Osteoblast (primary cell): ENCODE data around the gene PEX11B. TPM values are rescaled to one million over a fixed set of nuclear protein-coding genes. Genes with fewer than 3 reads are reported as not detected.

Source experiments
- DNase-seq: peaks from one replicate; pipeline ENCODE4 v3.0.0; 2011; ENCODE audit warnings: low spot score, mixed read lengths; ENCODE audit not compliant: insufficient read length; ENCODE audit errors: missing footprints
- H2AFZ ChIP-seq: 2 replicates; pipeline ENCODE4 v1.6.0; 2011; ENCODE audit warnings: mild to moderate bottlenecking, low read length
- H3K27ac ChIP-seq: 2 replicates; pipeline ENCODE4 v1.5.1; 2011; ENCODE audit warnings: mild to moderate bottlenecking, low read depth, low read length, moderate library complexity
- H3K27me3 ChIP-seq: 2 replicates; pipeline ENCODE4 v1.6.0; 2012; ENCODE audit warnings: mild to moderate bottlenecking, control low read depth, inconsistent platforms, low read length, moderate library complexity; ENCODE audit not compliant: insufficient read depth
- H3K36me3 ChIP-seq: 2 replicates; pipeline ENCODE4 v1.5.1; 2011; ENCODE audit warnings: mild to moderate bottlenecking, low read length, control low read depth, moderate library complexity; ENCODE audit not compliant: insufficient read depth
- H3K4me1 ChIP-seq: 2 replicates; pipeline ENCODE4 v1.5.1; 2011; ENCODE audit warnings: mild to moderate bottlenecking, low read length, control low read depth, moderate library complexity; ENCODE audit not compliant: insufficient read depth
- H3K4me2 ChIP-seq: 2 replicates; pipeline ENCODE4 v1.6.0; 2011; ENCODE audit warnings: mild to moderate bottlenecking, low read length; ENCODE audit not compliant: insufficient read depth
- H3K4me3 ChIP-seq: fragments of 200-600 bp; sonication (generic); 3 replicates; pipeline ENCODE4 v1.5.1; 2012; ENCODE audit warnings: mild to moderate bottlenecking, low read length, inconsistent platforms; ENCODE audit not compliant: insufficient read depth
- H3K79me2 ChIP-seq: 2 replicates; pipeline ENCODE4 v1.6.0; 2012; ENCODE audit warnings: mild to moderate bottlenecking, low read length, control low read depth, inconsistent platforms; ENCODE audit not compliant: insufficient read depth
- H3K9me3 ChIP-seq: 2 replicates; pipeline ENCODE4 v1.5.1; 2011; ENCODE audit warnings: low read depth, low read length, control low read depth
- H4K20me1 ChIP-seq: 2 replicates; pipeline ENCODE4 v1.6.0; 2012; ENCODE audit warnings: mild to moderate bottlenecking, low read length, control low read depth; ENCODE audit not compliant: insufficient read depth
- CTCF ChIP-seq: IDR thresholded peaks from 2 replicates; pipeline ENCODE4 v1.5.1; 2011; ENCODE audit warnings: mild to moderate bottlenecking, low read depth, low read length, moderate library complexity; ENCODE audit errors: extremely low read depth
- total RNA-seq: library from RNA; depleted of rRNA; stranded (reverse); fragments of >200 nt; gene quantifications from 2 replicates; pipeline ENCODE4 v1.2.3, GENCODE V29; 2012

The PEX11B gene
- total RNA-seq, 1 donor, result 20.3 TPM

GRCh38 chr1:145908653-145909052, 9.9 kb downstream of the PEX11B start:
- H3K4me3 ChIP-seq, result peak overlapping the region; percentile 60
- no peaks in the 10 kb centered on the region for H3K27me3 ChIP-seq
- H3K79me2 ChIP-seq, result peaks cover 16% of the 10 kb centered on the region
- peak overlapping the region; percentile 66 for H2AFZ ChIP-seq
- H4K20me1 ChIP-seq, result no peaks in the 10 kb centered on the region
- peak overlapping the region; percentile 72 for H3K4me2 ChIP-seq
- DNase-seq, result peak; percentile 95
- peaks cover 24% of the 10 kb centered on the region for H3K4me1 ChIP-seq
- no peaks in the 10 kb centered on the region for H3K9me3 ChIP-seq
- peak overlapping the region; percentile 81 for H3K27ac ChIP-seq
- no peak for TF ChIP-seq CTCF
- peaks cover 31% of the 10 kb centered on the region for H3K36me3 ChIP-seq

GRCh38 chr1:145906954-145907753, 11.4 kb downstream of the PEX11B start:
- Histone ChIP-seq H3K27me3 (no peaks in the 10 kb centered on the region), H4K20me1 (no peaks in the 10 kb centered on the region), H2AFZ (peak overlapping the region; percentile 57), H3K9me3 (no peaks in the 10 kb centered on the region), H3K27ac (peak overlapping the region; percentile 3), H3K79me2 (peaks cover 16% of the 10 kb centered on the region), H3K36me3 (peaks cover 32% of the 10 kb centered on the region), H3K4me2 (peak overlapping the region; percentile 22), H3K4me1 (peaks cover 24% of the 10 kb centered on the region), H3K4me3 (no peak overlapping the region)
- peak; percentile 72 for DNase-seq
- TF ChIP-seq CTCF, result no peak

- TF ChIP-seq CTCF, result peak; percentile 10
- no peaks in the 10 kb centered on the region for H4K20me1 ChIP-seq
- no peak for DNase-seq
- H3K27ac ChIP-seq, result no peak overlapping the region
- H2AFZ ChIP-seq, result no peak overlapping the region
- H3K36me3 ChIP-seq, result peaks cover 36% of the 10 kb centered on the region
- no peak overlapping the region for H3K4me2 ChIP-seq
- no peaks in the 10 kb centered on the region for H3K27me3 ChIP-seq
- no peaks in the 10 kb centered on the region for H3K4me1 ChIP-seq
- H3K79me2 ChIP-seq, result peaks cover 4% of the 10 kb centered on the region
- H3K9me3 ChIP-seq, result no peaks in the 10 kb centered on the region
- H3K4me3 ChIP-seq, result no peak overlapping the region
Observed at GRCh38 chr1:145901312-145902021, 17.1 kb downstream of the PEX11B start.

- H3K4me3 ChIP-seq, result no peak overlapping the region
- DNase-seq, result no peak
- H4K20me1 ChIP-seq, result no peaks in the 10 kb centered on the region
- H3K27me3 ChIP-seq, result no peaks in the 10 kb centered on the region
- H3K36me3 ChIP-seq, result peaks cover 33% of the 10 kb centered on the region
- no peak overlapping the region for H2AFZ ChIP-seq
- H3K79me2 ChIP-seq, result no peaks in the 10 kb centered on the region
- H3K27ac ChIP-seq, result no peak overlapping the region
- no peak for TF ChIP-seq CTCF
- no peaks in the 10 kb centered on the region for H3K4me1 ChIP-seq
- H3K4me2 ChIP-seq, result no peak overlapping the region
- H3K9me3 ChIP-seq, result no peaks in the 10 kb centered on the region
Observed at GRCh38 chr1:145898756-145899155, 19.8 kb downstream of the PEX11B start.
